Left lung (tissue), 10 donors: ENCODE data around the gene TMEM108. TPM values are rescaled to one million over a fixed set of nuclear protein-coding genes. Genes with fewer than 3 reads are reported as not detected.

Source experiments
- ATAC-seq: fragments of 200-7000 bp; cut with Tn5 transposase; one replicate; pipeline ENCODE4 v1.9.1; 2020; ENCODE audit warnings: moderate library complexity
- DNase-seq, 4 donors: peaks; one replicate each; pipeline ENCODE4 v3.0.0-alpha.2; 2013 to 2020
- H3K27ac ChIP-seq, 2 donors: fragments of 200-600 bp; sonication (generic) in 1 of 2; one replicate each; pipeline versions ENCODE4 v1.5.0 to v1.8.0; 2020 to 2021
- H3K27me3 ChIP-seq, 2 donors: fragments of 200-600 bp; sonication (generic) in 1 of 2; one replicate each; pipeline versions ENCODE4 v1.5.0 to v1.8.0; 2020 to 2021
- H3K36me3 ChIP-seq, 2 donors: fragments of 200-600 bp; sonication (generic) in 1 of 2; one replicate each; pipeline versions ENCODE4 v1.5.0 to v1.8.0; 2020 to 2021
- H3K4me1 ChIP-seq, 2 donors: fragments of 200-600 bp; one replicate each; pipeline ENCODE4 v1.8.0; 2021
- H3K4me3 ChIP-seq, 2 donors: fragments of 200-600 bp; sonication (generic) in 1 of 2; one replicate each; pipeline versions ENCODE4 v1.5.0 to v1.8.0; 2020 to 2021; ENCODE audit warnings: mild to moderate bottlenecking in 1 of 2
- H3K9me3 ChIP-seq, 2 donors: fragments of 200-600 bp; sonication (generic) in 1 of 2; one replicate each; pipeline versions ENCODE4 v1.5.0 to v1.8.0; 2020 to 2021
- intact Hi-C, 2 donors: fragments of 100-400 bp; cut with DNase I; formaldehyde crosslinking; loops; one replicate each; pipeline versions ENCODE4 v1.11.2 to v1.14.2; 2022
- polyA plus RNA-seq, 6 donors: library from polyadenylated mRNA; unstranded; fragments of 120-200 nt; gene quantifications; one replicate each; pipeline ENCODE4 v1.2.1, GENCODE V29; 2013; ENCODE audit not compliant: insufficient read length in 6 of 6
- total RNA-seq, 2 donors: library from RNA; stranded (reverse); fragmentation: NEBNext Ultra II Directional; extraction: Animal tissue kit (Norgen Biotek cat#: 25700); gene quantifications; one replicate each; pipeline ENCODE4 v1.2.1, GENCODE V29; 2021
- TF ChIP-seq, protein P1 (sequence below), 2 donors: fragments of 200-600 bp; sonication (generic) in 1 of 2; IDR thresholded peaks; one replicate each; pipeline versions ENCODE4 v1.5.0 to v1.8.0; 2021; ENCODE audit warnings: antibody characterized with exemption in 2 of 2
- donor health status: DM: no; HTN: yes; CAD: no.
- donor health status: DM: no; HTN: no; CAD: no.

The TMEM108 gene
- total and polyA plus RNA-seq, 8 donors = 18.5 to 58.8 (median 43.7) TPM

DNA sequence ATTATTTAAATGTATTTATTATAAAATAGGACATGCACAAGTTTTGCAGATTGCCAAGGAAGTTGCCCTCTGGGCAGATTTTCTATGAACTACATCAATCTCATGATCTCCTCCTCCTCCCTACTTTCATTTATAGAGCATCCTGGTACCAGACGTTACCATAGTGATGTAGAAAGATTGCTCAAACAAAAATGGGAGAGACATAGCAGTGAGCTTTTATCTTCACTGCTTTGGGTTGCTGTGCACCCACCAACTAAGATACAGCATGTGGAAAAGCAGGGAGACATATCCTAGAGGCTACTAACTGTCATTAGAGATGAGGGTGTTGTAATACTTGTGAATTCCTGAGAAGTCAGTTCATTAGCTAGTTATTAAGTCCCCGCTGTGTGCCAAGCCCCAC, 224.1 kb downstream of the TMEM108 start:
- no peaks in the 10 kb centered on the region for H3K27me3 ChIP-seq
- no peak overlapping the region for H3K27ac ChIP-seq
- no peak for DNase-seq
- TF ChIP-seq, protein P1, sequence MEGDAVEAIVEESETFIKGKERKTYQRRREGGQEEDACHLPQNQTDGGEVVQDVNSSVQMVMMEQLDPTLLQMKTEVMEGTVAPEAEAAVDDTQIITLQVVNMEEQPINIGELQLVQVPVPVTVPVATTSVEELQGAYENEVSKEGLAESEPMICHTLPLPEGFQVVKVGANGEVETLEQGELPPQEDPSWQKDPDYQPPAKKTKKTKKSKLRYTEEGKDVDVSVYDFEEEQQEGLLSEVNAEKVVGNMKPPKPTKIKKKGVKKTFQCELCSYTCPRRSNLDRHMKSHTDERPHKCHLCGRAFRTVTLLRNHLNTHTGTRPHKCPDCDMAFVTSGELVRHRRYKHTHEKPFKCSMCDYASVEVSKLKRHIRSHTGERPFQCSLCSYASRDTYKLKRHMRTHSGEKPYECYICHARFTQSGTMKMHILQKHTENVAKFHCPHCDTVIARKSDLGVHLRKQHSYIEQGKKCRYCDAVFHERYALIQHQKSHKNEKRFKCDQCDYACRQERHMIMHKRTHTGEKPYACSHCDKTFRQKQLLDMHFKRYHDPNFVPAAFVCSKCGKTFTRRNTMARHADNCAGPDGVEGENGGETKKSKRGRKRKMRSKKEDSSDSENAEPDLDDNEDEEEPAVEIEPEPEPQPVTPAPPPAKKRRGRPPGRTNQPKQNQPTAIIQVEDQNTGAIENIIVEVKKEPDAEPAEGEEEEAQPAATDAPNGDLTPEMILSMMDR (IDR thresholded peaks at IDR 0.05) = no peak
- H3K4me1 ChIP-seq = no peaks in the 10 kb centered on the region
- no peaks in the 10 kb centered on the region for H3K9me3 ChIP-seq
- no peak for ATAC-seq
- intact Hi-C loops = no loop called here
- no peaks in the 10 kb centered on the region for H3K36me3 ChIP-seq
- H3K4me3 ChIP-seq = no peak overlapping the region

DNA sequence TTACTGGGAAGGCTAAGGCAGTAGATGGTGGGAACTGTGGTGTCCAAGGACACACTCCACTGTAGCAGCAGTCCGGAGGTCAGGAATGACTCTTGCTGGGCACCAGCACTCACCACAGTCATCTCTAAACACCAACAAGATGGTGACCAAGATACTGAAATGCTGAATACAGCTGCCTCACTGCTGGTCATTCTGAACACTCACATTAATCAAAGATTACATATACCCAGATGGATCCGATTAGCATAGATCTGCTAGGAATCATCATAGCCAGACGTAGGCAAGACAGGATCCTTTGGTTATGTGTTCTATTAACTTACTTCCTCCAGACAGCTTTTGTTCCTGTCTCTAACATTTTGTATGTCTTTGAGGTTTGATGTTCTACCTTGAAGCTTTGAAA, 226.7 kb downstream of the TMEM108 start:
- no peaks in the 10 kb centered on the region for H3K9me3 ChIP-seq
- no peak overlapping the region for H3K27ac ChIP-seq
- no peaks in the 10 kb centered on the region for H3K27me3 ChIP-seq
- H3K36me3 ChIP-seq = no peaks in the 10 kb centered on the region
- H3K4me3 ChIP-seq = no peak overlapping the region
- intact Hi-C loops = no loop called here
- no peaks in the 10 kb centered on the region for H3K4me1 ChIP-seq
- ATAC-seq (no peak), DNase-seq (no peak)
- TF ChIP-seq, protein P1 (IDR thresholded peaks at IDR 0.05) = no peak

DNA sequence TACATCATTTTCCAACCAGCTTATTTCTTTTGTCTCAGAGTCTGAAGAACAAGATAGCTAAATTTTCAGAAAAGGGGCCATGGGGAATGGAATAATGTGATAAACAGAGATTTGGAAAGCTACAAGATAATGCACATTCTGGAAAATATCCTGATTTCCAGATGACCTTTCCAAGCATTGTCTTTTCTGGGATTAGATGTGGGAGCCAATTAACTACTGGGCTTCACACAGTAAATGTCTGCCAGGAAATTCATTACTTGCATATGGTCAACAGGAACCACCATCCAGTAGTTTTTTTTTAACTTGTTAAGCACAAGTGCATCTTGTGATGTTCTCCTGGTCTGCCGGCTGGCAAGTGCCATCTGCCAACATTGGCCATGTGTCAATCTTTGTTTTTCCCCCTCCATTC, 230.5 kb downstream of the TMEM108 start:
- TF ChIP-seq, protein P1 (IDR thresholded peaks at IDR 0.05) = no peak
- DNase-seq (no peak), ATAC-seq (no peak)
- no peak overlapping the region for H3K4me3 ChIP-seq
- no peak overlapping the region for H3K27ac ChIP-seq
- no peaks in the 10 kb centered on the region for H3K36me3 ChIP-seq
- intact Hi-C loops = no loop called here
- H3K4me1 ChIP-seq = peaks cover 0 to 5% of the 10 kb centered on the region in 2 donors
- no peaks in the 10 kb centered on the region for H3K9me3 ChIP-seq
- no peaks in the 10 kb centered on the region for H3K27me3 ChIP-seq

DNA sequence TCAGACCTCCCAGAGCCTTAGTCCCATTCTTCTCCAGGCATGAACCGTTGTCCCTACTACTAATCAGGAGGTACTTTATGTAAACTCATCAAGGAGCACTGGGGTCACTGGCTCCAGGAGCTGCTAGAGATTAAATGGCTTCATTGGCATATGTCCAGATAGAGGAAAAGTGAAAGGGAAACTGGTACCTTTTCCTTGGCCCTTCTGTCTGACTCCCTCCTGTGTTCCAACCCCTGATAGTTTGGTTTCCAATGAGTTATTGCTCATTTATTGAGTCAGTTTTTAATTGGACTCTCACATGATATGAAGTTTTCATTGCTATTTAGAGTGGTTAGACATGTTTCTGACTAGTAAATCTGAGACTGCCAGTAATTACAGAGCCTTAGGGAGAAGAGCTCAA, 231.2 kb downstream of the TMEM108 start:
- TF ChIP-seq, protein P1 (IDR thresholded peaks at IDR 0.05) = no peak
- no peak overlapping the region for H3K27ac ChIP-seq
- no peaks in the 10 kb centered on the region for H3K9me3 ChIP-seq
- ATAC-seq = no peak
- DNase-seq = no peak
- H3K27me3 ChIP-seq = no peaks in the 10 kb centered on the region
- H3K4me1 ChIP-seq = peaks cover 0 to 5% of the 10 kb centered on the region in 2 donors
- intact Hi-C loops = no loop called here
- H3K4me3 ChIP-seq = no peak overlapping the region
- no peaks in the 10 kb centered on the region for H3K36me3 ChIP-seq

DNA sequence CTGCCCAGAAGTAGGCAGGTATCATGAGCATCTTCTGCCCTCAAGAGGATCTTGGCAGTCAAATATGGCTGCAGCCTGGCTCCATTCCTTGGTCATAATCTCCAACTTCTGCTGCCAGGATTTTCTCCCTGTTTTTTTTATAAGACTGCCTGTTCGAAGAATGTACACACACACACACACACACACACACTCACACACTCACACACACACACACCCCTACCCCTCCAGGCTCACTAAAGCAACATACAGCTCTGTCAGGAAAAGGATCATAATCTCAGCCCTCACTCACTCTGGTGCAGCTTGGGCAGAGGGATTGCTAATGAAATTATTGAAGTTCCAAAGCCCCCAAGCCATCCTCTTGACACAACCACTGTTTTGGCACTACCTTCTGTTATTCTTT, 232.4 kb downstream of the TMEM108 start:
- peaks cover 0 to 5% of the 10 kb centered on the region in 2 donors for H3K4me1 ChIP-seq

More for the DNA sequence above, 232.4 kb downstream of the TMEM108 start:
- ATAC-seq (no peak), DNase-seq (no peak)
- intact Hi-C loops = no loop called here
- H3K9me3 ChIP-seq = no peaks in the 10 kb centered on the region
- no peak overlapping the region for H3K4me3 ChIP-seq
- TF ChIP-seq, protein P1 (IDR thresholded peaks at IDR 0.05) = no peak
- H3K27ac ChIP-seq = no peak overlapping the region
- no peaks in the 10 kb centered on the region for H3K36me3 ChIP-seq
- no peaks in the 10 kb centered on the region for H3K27me3 ChIP-seq
